Measurements from ENCODE around the gene VAV3.
A peak's percentile ranks its signal among the peaks of the same experiment; 100 is the strongest.
"Not testable (repeated sequence)": the region's sequence is repeated elsewhere in the genome, so short reads cannot be mapped to it uniquely, and the experiment has no call there.

The VAV3 gene

DNA sequence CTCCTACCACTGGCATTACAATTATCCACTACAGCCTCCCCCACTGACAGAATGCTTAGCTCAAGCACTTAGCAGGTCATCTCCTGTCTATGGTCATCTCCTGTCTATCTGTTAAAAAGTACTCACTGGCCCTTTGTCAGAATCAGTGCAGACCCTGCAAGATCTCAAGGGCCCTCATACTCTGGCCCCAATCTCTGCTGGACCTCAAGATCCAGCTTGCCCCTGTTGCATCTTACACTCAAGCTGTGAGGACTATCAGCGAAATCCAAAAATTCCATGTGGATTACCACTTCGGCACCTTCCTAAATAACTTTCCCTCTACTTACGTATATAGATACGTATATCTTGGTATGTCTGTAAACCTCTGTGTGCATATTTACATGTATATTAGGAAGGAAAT is 101.6 kb downstream of the VAV3 start:
- no peak for TF ChIP-seq CTCF (IDR thresholded peaks at IDR 0.05; ENCODE audit: insufficient read depth, low read depth, low read length, missing control alignments)
- no peak overlapping the region for H3K4me3 ChIP-seq (ENCODE audit: low read length)
- no peak for DNase-seq (ENCODE audit: low read depth)

DNA sequence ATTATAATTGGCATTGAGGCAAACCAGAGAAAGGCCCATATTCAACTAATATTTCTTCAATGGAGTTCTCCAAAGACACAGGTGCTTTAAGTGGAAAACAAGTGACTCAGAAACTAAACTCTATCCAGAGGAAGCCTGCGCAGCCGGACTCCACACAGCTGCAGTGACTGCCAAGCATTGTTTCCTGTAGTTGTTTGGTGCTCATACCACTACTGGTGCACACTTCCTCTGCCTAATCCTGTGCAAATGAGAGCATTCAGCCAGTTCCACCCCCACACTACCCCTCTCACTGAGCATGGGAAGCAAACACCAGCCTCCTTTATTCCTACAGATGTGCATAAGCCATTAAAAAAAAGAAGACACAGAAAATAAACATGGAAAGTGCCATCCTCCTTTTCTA is 102.9 kb downstream of the VAV3 start:
- H3K4me3 ChIP-seq (ENCODE audit: low read length): no peak overlapping the region
- DNase-seq (ENCODE audit: low read depth): no peak
- no peak for TF ChIP-seq CTCF (IDR thresholded peaks at IDR 0.05; ENCODE audit: insufficient read depth, low read depth, low read length, missing control alignments)

DNA sequence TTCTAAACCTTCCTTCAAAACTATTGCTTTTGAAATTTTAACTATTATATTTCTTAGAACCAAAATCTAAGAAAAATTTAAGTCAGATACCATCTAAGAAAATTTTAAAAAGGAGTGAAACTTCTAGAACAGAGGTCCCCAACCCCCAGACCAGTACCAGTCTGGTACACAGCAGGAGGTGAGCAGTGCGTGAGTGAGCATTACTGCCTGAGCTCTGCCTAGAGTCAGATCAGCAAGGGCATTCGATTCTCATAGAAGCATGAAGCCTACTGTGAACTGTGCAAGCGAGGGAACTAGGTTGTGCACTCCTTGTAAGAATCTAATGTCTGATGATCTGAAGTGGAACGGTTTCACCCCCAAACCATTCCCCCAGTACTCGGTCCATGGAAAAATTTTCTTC is 106.7 kb downstream of the VAV3 start:
- no peak overlapping the region for H3K4me3 ChIP-seq (ENCODE audit: low read length)
- DNase-seq (ENCODE audit: low read depth): no peak
- no peak for TF ChIP-seq CTCF (IDR thresholded peaks at IDR 0.05; ENCODE audit: insufficient read depth, low read depth, low read length, missing control alignments)

- DNase-seq (ENCODE audit: low read depth): no peak
- no peak overlapping the region for H3K4me3 ChIP-seq (ENCODE audit: low read length)
- TF ChIP-seq CTCF (IDR thresholded peaks at IDR 0.05; ENCODE audit: insufficient read depth, low read depth, low read length, missing control alignments): no peak
Measured at GRCh38 chr1:107851418-107851817, 113.6 kb downstream of the VAV3 start.

DNA sequence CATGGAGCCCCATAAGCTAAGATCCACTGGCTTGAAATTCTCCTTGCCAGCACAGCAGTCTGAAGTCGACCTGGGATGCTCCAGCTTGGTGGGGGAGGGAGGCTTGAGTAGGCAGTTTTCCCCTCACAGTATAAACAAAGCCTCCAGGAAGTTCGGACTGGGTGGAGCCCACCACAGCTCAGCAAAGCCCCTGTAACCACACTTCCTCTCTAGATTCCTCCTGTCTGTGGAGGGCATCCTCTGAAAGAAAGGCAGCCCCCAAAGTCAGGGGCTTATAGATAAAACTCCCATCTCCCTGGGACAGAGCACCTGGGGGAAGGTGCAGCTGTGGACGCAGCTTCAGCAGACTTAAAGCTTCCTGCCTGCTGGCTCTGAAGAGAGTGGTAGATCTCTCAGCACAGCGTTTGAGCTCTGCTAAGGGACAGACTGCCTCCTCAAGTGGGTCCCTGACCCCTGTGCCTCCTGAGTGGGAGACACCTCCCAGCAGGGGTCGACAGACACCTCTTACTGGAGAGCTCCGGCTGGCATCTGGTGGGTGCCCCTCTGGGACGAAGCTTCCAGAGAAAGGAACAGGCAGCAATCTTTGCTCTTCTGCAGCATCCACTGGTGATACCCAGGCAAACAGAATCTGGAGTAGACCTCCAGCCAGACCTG is 120.3 kb downstream of the VAV3 start:
- H3K4me3 ChIP-seq (ENCODE audit: low read length); DNase-seq (ENCODE audit: low read depth): not testable (repeated sequence)

- no peak for TF ChIP-seq CTCF (IDR thresholded peaks at IDR 0.05; ENCODE audit: insufficient read depth, low read depth, low read length, missing control alignments)
- DNase-seq (ENCODE audit: low read depth): no peak
- no peak overlapping the region for H3K4me3 ChIP-seq (ENCODE audit: low read length)
Measured at GRCh38 chr1:107843989-107844388, 121.0 kb downstream of the VAV3 start.

- no peak overlapping the region for H3K4me3 ChIP-seq (ENCODE audit: low read length)
- no peak for TF ChIP-seq CTCF (IDR thresholded peaks at IDR 0.05; ENCODE audit: insufficient read depth, low read depth, low read length, missing control alignments)
- DNase-seq (ENCODE audit: low read depth): peak; percentile 62
Measured at GRCh38 chr1:107842241-107842640, 122.7 kb downstream of the VAV3 start.

Measured in epithelial cell of esophagus (primary cell).